CD14-positive monocyte (primary cell): ENCODE data around the gene CAD. TPM values are rescaled to one million over a fixed set of nuclear protein-coding genes. Genes with fewer than 3 reads are reported as not detected.

Source experiments
- DNase-seq, 3 donors: peaks; one replicate each; pipeline ENCODE4 v3.0.0-alpha.2; 2011 to 2022
- H2AFZ ChIP-seq: 2 replicates; pipeline ENCODE4 v1.6.0; 2012; ENCODE audit warnings: mild to moderate bottlenecking, low read depth, low read length, inconsistent platforms; ENCODE audit not compliant: insufficient read depth, poor library complexity, severe bottlenecking
- H3K27ac ChIP-seq, 2 donors: 1 replicate in 1 of 2; 2 replicates in 1 of 2; pipeline ENCODE4 v1.5.1; 2012 to 2013; ENCODE audit warnings: low read length in 2 of 2, control low read depth in 1 of 2, inconsistent platforms in 1 of 2, low read depth in 1 of 2, mild to moderate bottlenecking in 1 of 2
- H3K27me3 ChIP-seq, 2 donors: one replicate each; pipeline versions ENCODE4 v1.6.0 to v1.6.1; 2011 to 2013; ENCODE audit warnings: low read length in 2 of 2; ENCODE audit not compliant: control insufficient read depth in 2 of 2, insufficient read depth in 2 of 2
- H3K36me3 ChIP-seq, 2 donors: replicated peaks in 1 of 2; 1 replicate in 1 of 2; 2 replicates in 1 of 2; pipeline versions ENCODE4 v1.5.1 to v1.6.1; 2012 to 2013; ENCODE audit warnings: low read length in 2 of 2, control low read depth in 1 of 2, inconsistent platforms in 1 of 2, mild to moderate bottlenecking in 1 of 2; ENCODE audit not compliant: insufficient read depth in 2 of 2, control insufficient read depth in 1 of 2
- H3K4me1 ChIP-seq, 2 donors: 1 replicate in 1 of 2; 2 replicates in 1 of 2; pipeline versions ENCODE4 v1.5.1 to v1.6.1; 2012 to 2013; ENCODE audit warnings: low read length in 2 of 2, control low read depth in 1 of 2, inconsistent platforms in 1 of 2, mild to moderate bottlenecking in 1 of 2, moderate library complexity in 1 of 2; ENCODE audit not compliant: insufficient read depth in 2 of 2, control insufficient read depth in 1 of 2
- H3K4me2 ChIP-seq: replicated peaks from 2 replicates; pipeline ENCODE3; 2012; ENCODE audit warnings: low read length, moderate library complexity, mild to moderate bottlenecking; ENCODE audit not compliant: poor library complexity, severe bottlenecking; ENCODE audit errors: extremely low read depth
- H3K4me3 ChIP-seq, 3 experiments: fragments of 200-600 bp in 1 of 3; sonication (generic) in 1 of 3; replicated peaks in 1 of 3; 1 replicate in 2 of 3; 2 replicates in 1 of 3; pipeline ENCODE4 v1.5.1; 2011 to 2013; ENCODE audit warnings: low read length in 3 of 3, mild to moderate bottlenecking in 3 of 3, control low read depth in 2 of 3, low read depth in 2 of 3, inconsistent platforms in 1 of 3, moderate library complexity in 1 of 3
- H3K79me2 ChIP-seq: 2 replicates; pipeline ENCODE4 v1.6.0; 2012; ENCODE audit warnings: mild to moderate bottlenecking, control low read depth, inconsistent platforms, low read length, moderate library complexity; ENCODE audit not compliant: insufficient read depth
- H3K9ac ChIP-seq: 2 replicates; pipeline ENCODE4 v1.6.0; 2017; ENCODE audit warnings: low read length, mild to moderate bottlenecking; ENCODE audit not compliant: insufficient read depth, poor library complexity, severe bottlenecking
- H3K9me3 ChIP-seq, 2 donors: replicated peaks in 1 of 2; 1 replicate in 1 of 2; 2 replicates in 1 of 2; pipeline versions ENCODE4 v1.5.1 to v1.6.1; 2012 to 2013; ENCODE audit warnings: low read length in 2 of 2, control low read depth in 1 of 2; ENCODE audit not compliant: control insufficient read depth in 1 of 2, insufficient read depth in 1 of 2
- H4K20me1 ChIP-seq: 2 replicates; pipeline ENCODE4 v1.6.0; 2012; ENCODE audit warnings: mild to moderate bottlenecking, low read length, control low read depth, moderate library complexity; ENCODE audit not compliant: insufficient read depth
- H3K27ac Mint-ChIP-seq, 7 donors: one replicate each; pipeline ENCODE4 v1.8.0; 2020; ENCODE audit warnings: mild to moderate bottlenecking in 7 of 7, mixed read lengths in 7 of 7, moderate library complexity in 6 of 7, inconsistent platforms in 2 of 7
- H3K27me3 Mint-ChIP-seq, 3 donors: one replicate each; pipeline ENCODE4 v1.8.0; 2021 to 2022; ENCODE audit warnings: low read depth in 3 of 3, mild to moderate bottlenecking in 3 of 3, mixed read lengths in 3 of 3, moderate library complexity in 3 of 3, inconsistent platforms in 1 of 3
- H3K36me3 Mint-ChIP-seq, 2 donors: one replicate each; pipeline ENCODE4 v1.8.0; 2020; ENCODE audit warnings: mixed read lengths in 2 of 2, inconsistent platforms in 1 of 2, mild to moderate bottlenecking in 1 of 2
- H3K4me1 Mint-ChIP-seq: one replicate; pipeline ENCODE4 v1.8.0; 2020; ENCODE audit warnings: mild to moderate bottlenecking, mixed read lengths
- H3K4me3 Mint-ChIP-seq, 2 donors: one replicate each; pipeline ENCODE4 v1.8.0; 2020; ENCODE audit warnings: mild to moderate bottlenecking in 2 of 2, mixed read lengths in 2 of 2, moderate library complexity in 1 of 2
- H3K9me3 Mint-ChIP-seq, 7 donors: one replicate each; pipeline ENCODE4 v1.8.0; 2020 to 2022; ENCODE audit warnings: mixed read lengths in 7 of 7, mild to moderate bottlenecking in 6 of 7, moderate library complexity in 6 of 7, inconsistent platforms in 2 of 7
- CTCF ChIP-seq: fragments of 200-600 bp; IDR thresholded peaks from one replicate; pipeline ENCODE4 v1.8.0; 2022; ENCODE audit warnings: antibody characterized with exemption, mild to moderate bottlenecking
- WGBS: methylation state at CpG from one replicate; pipeline ENCODE4 v1.1.5; 2013; ENCODE audit warnings: missing lambda C conversion rate; ENCODE audit not compliant: insufficient coverage; 5-methylcytosine and 5-hydroxymethylcytosine counted together
- intact Hi-C, 2 donors: fragments of 100-400 bp; cut with micrococcal nuclease; formaldehyde crosslinking; loops; one replicate each; pipeline versions ENCODE4 v1.15.0 to v1.15.1; 2023
- polyA plus RNA-seq, 3 donors: library from polyadenylated mRNA; depleted of rRNA in 1 of 3; unstranded in 2 of 3; stranded (reverse) in 1 of 3; fragments of 300-500 nt in 2 of 3; fragments of >200 nt in 1 of 3; fragmentation: Illumina TruSeq in 2 of 3; gene quantifications; 1 replicate in 2 of 3; 2 replicates in 1 of 3; pipeline ENCODE4 v1.2.3, GENCODE V29; 2012 to 2021

The CAD gene
- polyA plus RNA-seq, 3 donors, result 0.71 to 17.3 (median 1.7) TPM

- Histone ChIP-seq H3K4me1 (no peaks in the 10 kb centered on the region), H3K9ac (no peak overlapping the region), H3K36me3 (no peaks in the 10 kb centered on the region), H3K4me3 (no peak overlapping the region), H3K4me2 (no peak overlapping the region), H4K20me1 (no peaks in the 10 kb centered on the region), H3K9me3 (no peaks in the 10 kb centered on the region), H3K27ac (no peak overlapping the region), H3K27me3 (no peaks in the 10 kb centered on the region), H3K79me2 (no peaks in the 10 kb centered on the region), H2AFZ (no peak overlapping the region)
- no peak for TF ChIP-seq CTCF
- intact Hi-C loops, result no loop called here
- H3K36me3 Mint-ChIP-seq, result no peaks in the 10 kb centered on the region
- peaks cover 2% of the 10 kb centered on the region for H3K4me1 Mint-ChIP-seq
- H3K4me3 Mint-ChIP-seq, result no peak overlapping the region
- H3K27me3 Mint-ChIP-seq, result peaks cover 1 to 8% (median 2%) of the 10 kb centered on the region in 3 donors
- no peak for DNase-seq
- 97% methylated on average over 3 of the region's 6 CpGs for WGBS
- H3K27ac Mint-ChIP-seq, result no peak overlapping the region
- H3K9me3 Mint-ChIP-seq, result peaks cover 0 to 2% (median 0%) of the 10 kb centered on the region in 7 donors
Measured at GRCh38 chr2:27186613-27187345, 30.4 kb upstream of the CAD start.

GRCh38 chr2:27189989-27190388 is 27.2 kb upstream of the CAD start:
- no peak overlapping the region for H3K9ac ChIP-seq
- H3K27ac ChIP-seq, result no peak overlapping the region
- H3K36me3 ChIP-seq, result no peaks in the 10 kb centered on the region
- DNase-seq, result no peak
- no peaks in the 10 kb centered on the region for H3K4me1 ChIP-seq
- Mint-ChIP-seq H3K4me3 (no peak overlapping the region), H3K9me3 (peaks cover 0 to 2% (median 0%) of the 10 kb centered on the region in 7 donors), H3K4me1 (peaks cover 5% of the 10 kb centered on the region), H3K36me3 (no peaks in the 10 kb centered on the region), H3K27me3 (peaks cover 1 to 14% (median 4%) of the 10 kb centered on the region in 3 donors), H3K27ac (no peak overlapping the region)
- no peaks in the 10 kb centered on the region for H3K79me2 ChIP-seq
- TF ChIP-seq CTCF, result no peak
- no peak overlapping the region for H2AFZ ChIP-seq
- H3K27me3 ChIP-seq, result no peaks in the 10 kb centered on the region
- WGBS, result no CpG with 5 or more reads among the region's 8 CpGs
- H3K9me3 ChIP-seq, result no peaks in the 10 kb centered on the region
- no peaks in the 10 kb centered on the region for H4K20me1 ChIP-seq
- intact Hi-C loops, result no loop called here
- no peak overlapping the region for H3K4me3 ChIP-seq
- no peak overlapping the region for H3K4me2 ChIP-seq
